Mesothelial cell of epicardium (in vitro differentiated cells): ENCODE measurements around the gene IKBKE. TPM values are rescaled to one million over a fixed set of nuclear protein-coding genes. Genes with fewer than 3 reads are reported as not detected.

Experiments used
- DNase-seq, 2 experiments: peaks; one replicate each; pipeline ENCODE4 v3.0.0; 2021; ENCODE audit warnings: low spot score in 2 of 2; ENCODE audit not compliant: unreplicated experiment in 2 of 2
- H3K27ac Mint-ChIP-seq: 2 replicates; pipeline ENCODE4 v1.8.0; 2021; ENCODE audit warnings: mixed read lengths
- H3K27me3 Mint-ChIP-seq: 2 replicates; pipeline ENCODE4 v1.8.0; 2021; ENCODE audit warnings: low read depth, mixed read lengths
- H3K36me3 Mint-ChIP-seq: 2 replicates; pipeline ENCODE4 v1.8.0; 2021; ENCODE audit warnings: mixed read lengths
- H3K4me1 Mint-ChIP-seq: 2 replicates; pipeline ENCODE4 v1.8.0; 2021; ENCODE audit warnings: mixed read lengths
- H3K4me3 Mint-ChIP-seq: 2 replicates; pipeline ENCODE4 v1.8.0; 2021; ENCODE audit warnings: mild to moderate bottlenecking, moderate library complexity, mixed read lengths
- H3K9me3 Mint-ChIP-seq: 2 replicates; pipeline ENCODE4 v1.8.0; 2021; ENCODE audit warnings: mixed read lengths
- CTCF ChIP-seq: fragments of 200-600 bp; sonication (generic); IDR thresholded peaks from one replicate; pipeline ENCODE4 v1.5.0; 2021; ENCODE audit warnings: antibody characterized with exemption; ENCODE audit not compliant: unreplicated experiment
- total RNA-seq: library from RNA; stranded (reverse); gene quantifications from 3 replicates; pipeline ENCODE4 v1.2.1, GENCODE V29; 2021

Gene IKBKE
- total RNA-seq, 1 donor from 2014 or later, result 7.9 TPM

DNA sequence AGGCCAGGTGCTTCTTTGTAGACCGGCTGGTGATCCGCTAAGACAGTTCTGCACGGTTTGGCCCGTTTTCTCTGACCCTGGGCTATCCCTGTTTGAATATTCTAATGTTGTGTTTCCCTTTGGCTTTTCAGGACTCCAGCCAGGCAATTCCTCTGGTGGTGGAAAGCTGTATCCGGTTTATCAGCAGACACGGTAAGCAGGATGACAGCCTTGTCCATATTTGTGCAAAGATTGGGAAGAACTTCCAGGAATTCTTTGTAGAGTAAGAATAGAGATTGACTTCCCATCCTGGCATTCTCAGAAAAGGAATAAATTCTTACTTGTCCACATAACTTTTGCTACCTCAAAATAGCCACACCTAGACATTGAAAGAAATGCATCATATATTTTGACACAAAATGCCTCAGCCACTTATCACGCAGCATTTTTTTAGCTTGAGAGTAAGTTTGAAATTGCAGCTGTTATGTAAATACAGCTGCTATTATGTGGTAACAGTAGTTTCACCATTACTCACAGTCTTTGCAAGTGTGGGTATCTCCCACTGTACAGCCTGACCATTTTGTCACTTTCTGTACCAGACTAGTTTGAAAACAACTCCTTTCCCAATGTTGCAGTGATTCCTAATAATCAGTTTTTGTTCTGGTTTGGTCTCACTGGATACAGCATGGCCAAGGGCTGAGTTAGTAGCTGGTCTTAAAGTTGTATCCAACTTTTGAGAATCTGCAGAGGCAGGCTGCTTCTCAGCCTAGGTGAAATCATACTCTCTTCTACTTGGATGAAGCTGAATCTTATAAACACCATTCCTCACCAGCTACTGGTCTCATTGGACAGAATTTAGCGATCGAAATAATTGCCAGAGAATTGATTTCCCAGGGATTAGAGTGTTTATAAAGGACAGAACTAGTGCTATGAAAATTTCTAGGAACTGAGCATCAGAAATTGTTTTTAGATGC is 40.0 kb upstream of the IKBKE start:
- Mint-ChIP-seq H3K4me3 (no peak overlapping the region), H3K27ac (no peak overlapping the region), H3K27me3 (no peaks in the 10 kb centered on the region), H3K36me3 (peaks cover 21% of the 10 kb centered on the region), H3K4me1 (no peaks in the 10 kb centered on the region), H3K9me3 (peaks cover 3% of the 10 kb centered on the region)
- DNase-seq, result no peak
- TF ChIP-seq CTCF, result no peak

DNA sequence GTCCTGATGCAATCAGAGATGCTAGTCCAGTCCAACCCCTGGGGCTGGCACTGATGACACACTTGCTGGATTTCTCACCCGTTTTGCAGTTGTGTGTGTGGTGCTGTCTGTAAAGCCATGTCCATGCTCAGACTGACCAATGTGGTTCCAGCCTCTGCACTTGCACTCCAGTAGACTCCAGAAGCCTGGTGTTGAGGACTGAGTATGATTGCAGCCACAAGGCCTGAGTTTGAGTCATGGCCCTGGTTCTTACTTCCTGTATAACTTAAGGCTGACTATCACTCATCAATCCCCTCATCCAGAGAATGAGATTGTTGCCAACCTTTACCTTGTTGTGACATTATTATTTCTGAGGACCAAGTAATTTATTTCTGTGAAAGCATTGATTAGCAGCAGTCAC is 34.8 kb upstream of the IKBKE start:
- Mint-ChIP-seq H3K4me3 (no peak overlapping the region), H3K27ac (no peak overlapping the region), H3K4me1 (no peaks in the 10 kb centered on the region), H3K27me3 (no peaks in the 10 kb centered on the region), H3K36me3 (peaks cover 25% of the 10 kb centered on the region), H3K9me3 (no peaks in the 10 kb centered on the region)
- TF ChIP-seq CTCF, result no peak
- DNase-seq, result no peak

DNA sequence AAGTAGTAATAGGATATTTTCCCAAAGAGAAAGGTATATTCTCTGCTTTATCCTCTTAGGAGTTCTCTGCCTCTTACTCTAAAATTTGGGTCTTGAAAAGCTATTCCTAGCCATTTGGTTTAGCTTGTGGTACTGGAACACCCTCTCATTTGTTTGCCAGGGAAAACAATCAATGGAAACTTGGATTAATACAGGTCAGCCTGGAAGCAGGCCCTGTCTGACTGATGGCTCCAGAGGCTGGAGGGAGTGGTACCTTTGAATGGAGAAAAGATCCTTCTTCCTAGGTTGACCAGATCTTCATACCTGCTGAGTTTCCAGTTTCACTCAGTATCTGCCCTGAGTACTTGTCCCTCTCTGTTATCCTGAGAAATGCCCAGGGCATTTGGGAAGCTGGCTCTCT is 31.7 kb upstream of the IKBKE start:
- H3K27me3 Mint-ChIP-seq, result no peaks in the 10 kb centered on the region
- no peak for DNase-seq
- H3K4me1 Mint-ChIP-seq, result no peaks in the 10 kb centered on the region
- H3K36me3 Mint-ChIP-seq, result peaks cover 31% of the 10 kb centered on the region
- no peak overlapping the region for H3K4me3 Mint-ChIP-seq
- H3K9me3 Mint-ChIP-seq, result no peaks in the 10 kb centered on the region
- no peak for TF ChIP-seq CTCF
- H3K27ac Mint-ChIP-seq, result no peak overlapping the region

DNA sequence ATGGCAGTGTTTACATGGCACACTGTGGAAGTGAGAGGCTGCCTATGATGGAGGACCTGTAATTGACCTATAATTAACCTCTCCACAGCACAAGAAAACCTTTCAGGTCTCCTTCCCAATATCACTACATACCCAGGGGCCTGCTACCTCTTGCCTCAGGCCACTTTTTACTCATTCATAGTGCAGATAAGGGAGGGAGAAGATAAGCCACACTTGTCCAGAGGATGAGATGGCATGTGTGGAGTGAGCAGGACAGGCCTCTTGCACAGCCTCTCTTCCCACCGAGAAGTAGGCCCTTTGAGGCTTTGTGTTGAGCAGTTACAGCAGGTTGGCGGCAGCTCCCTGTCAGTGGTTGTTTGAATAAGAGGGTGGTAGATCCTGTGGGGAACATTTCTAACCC is 31.1 kb upstream of the IKBKE start:
- no peak for DNase-seq
- Mint-ChIP-seq H3K27ac (no peak overlapping the region), H3K4me1 (no peaks in the 10 kb centered on the region), H3K9me3 (no peaks in the 10 kb centered on the region), H3K36me3 (peaks cover 34% of the 10 kb centered on the region), H3K4me3 (no peak overlapping the region), H3K27me3 (no peaks in the 10 kb centered on the region)
- no peak for TF ChIP-seq CTCF

DNA sequence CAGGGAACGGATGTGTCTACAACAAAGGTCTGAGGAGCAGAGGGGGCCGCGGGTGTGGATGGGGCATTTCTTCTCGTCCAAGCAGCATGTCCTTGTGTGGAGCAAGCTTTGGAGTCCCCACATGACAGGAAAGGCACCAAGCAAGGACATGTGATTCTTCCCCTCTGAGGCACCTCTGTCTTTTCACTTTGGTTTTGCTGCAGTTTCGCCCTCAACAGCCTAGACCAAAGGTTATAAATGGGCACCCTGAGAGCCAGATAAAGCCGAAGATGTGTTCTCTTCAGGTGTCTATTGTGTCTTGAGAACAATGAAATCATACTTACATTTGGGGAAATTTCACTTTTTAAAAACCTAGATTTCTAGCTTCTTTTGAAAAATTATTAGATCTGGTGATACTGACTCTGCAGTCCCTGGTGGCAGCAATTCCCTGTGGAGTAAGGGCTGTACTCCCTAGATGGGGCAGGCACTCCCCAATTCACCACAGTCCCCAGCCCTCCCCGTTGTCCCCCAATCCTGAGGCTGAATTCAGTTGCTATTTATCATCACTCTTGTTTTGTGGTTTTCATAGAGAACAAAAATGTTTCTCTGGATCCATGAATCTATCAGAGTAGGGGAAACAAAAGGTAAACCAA is 28.8 kb upstream of the IKBKE start:
- H3K4me3 Mint-ChIP-seq, result no peak overlapping the region
- H3K27me3 Mint-ChIP-seq, result no peaks in the 10 kb centered on the region
- no peaks in the 10 kb centered on the region for H3K9me3 Mint-ChIP-seq
- DNase-seq, result no peak
- H3K36me3 Mint-ChIP-seq, result peaks cover 45% of the 10 kb centered on the region
- no peaks in the 10 kb centered on the region for H3K4me1 Mint-ChIP-seq
- no peak overlapping the region for H3K27ac Mint-ChIP-seq
- TF ChIP-seq CTCF, result no peak
